HUDEP-2 (cell line): ENCODE measurements around the gene FCN2.

Experiments used
- DNase-seq, 76 experiments: peaks; one replicate each; lab custom pipeline; 2025; ENCODE audit not compliant: unreplicated experiment in 76 of 76; lab: John Stamatoyannopoulos, UW

The FCN2 gene

DNA sequence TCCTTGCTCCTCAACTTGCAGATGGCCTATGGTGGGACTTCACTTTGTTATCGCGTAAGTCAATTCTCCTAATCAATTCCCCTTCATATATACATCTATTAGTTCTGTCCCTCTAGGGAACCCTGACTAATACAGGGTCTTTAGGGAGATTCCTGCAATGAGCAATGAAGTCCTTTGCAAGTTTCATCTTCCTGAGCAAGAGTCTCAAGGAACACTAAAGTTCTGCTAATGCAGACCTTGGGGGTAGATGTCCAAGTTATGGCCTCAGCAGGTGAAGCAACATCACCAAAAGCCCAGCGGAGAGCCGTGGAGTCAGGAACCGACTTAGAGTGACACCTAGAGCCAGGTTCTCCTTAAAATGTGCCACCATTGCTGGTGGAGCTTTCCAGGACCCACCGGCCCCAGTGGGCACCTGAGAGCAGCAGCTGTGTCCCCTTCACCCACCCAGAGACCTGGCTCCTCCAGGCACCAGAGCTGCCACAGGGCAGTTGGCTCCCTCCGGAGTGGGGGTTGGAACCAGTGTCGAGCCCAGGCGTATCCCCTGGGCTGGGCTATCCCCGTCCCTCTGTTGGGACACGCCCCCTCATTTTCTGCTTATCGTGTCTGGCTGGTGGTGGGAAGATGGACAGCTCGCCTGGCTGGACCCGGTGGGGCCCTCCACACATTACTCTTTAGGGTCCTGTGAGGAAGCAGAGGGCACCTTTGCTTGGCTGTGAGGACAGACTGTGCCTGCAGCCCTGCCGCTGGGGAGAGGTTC lies 48.0 kb downstream of the FCN2 start:
- no peak for DNase-seq

DNA sequence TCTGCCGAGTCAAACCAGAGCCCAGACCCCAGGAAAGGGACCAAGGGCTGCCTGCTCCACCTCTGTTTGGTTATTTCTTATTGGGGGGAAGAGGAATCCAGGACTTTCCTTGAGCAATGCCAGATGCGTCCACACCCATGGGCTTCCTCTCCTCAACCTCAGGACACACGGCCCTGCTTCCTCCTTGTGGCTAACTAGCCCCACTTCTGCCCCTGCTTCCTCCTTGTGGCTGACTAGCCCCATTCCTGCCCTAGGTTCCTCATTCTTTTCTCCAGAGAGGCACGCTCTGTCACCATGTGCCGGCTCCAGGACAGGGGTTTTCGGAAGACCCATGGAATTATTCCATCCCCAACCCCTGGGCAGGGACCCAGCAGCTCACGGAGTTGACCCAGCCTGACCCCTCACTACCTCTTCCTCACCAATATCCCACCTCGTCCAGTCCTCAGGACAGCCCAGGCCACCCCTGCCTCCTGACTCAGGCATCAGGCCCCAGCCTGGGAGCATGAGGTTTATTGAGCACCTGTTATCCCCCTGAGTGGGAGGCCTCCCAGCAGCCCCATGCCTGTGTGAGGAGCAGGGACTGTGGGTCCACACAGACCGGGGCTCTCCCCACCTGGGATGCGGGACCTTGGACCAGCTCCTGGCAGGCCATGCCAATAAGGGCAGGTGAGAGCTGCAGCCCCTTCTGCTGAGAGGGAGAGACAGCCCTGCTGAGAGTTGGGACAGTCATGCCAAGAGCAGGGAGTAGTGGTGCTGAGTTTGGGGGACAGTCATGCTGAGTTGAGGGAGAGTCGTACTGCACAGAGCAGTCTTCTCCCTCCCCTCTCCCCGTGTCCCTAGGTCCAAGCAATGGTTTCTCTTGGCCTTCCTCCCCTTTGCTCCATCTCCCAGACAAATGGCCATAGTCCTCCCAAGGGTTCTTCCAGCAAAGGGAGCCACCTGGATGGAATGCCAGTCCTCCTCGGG lies 48.9 kb downstream of the FCN2 start:
- DNase-seq = no peak

DNA sequence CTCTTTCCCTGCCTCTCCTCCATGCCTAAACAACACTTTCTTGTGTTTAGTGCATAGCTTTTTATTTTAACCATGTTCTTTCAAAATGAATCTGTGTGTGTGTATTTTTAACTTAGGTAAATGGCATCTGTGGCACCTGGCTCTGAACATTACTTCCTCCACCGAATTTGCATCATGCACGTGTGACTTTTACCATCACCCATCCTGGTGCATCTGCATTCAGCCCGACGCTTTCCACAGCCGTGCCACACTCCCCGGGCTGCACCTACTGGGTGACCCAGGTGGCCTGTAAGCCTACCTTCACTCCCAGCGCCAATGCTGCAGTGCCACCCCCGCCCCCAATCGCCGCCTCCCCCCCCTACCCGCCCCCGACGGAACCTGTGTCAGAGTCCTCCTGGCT lies 49.8 kb downstream of the FCN2 start:
- DNase-seq = no peak

DNA sequence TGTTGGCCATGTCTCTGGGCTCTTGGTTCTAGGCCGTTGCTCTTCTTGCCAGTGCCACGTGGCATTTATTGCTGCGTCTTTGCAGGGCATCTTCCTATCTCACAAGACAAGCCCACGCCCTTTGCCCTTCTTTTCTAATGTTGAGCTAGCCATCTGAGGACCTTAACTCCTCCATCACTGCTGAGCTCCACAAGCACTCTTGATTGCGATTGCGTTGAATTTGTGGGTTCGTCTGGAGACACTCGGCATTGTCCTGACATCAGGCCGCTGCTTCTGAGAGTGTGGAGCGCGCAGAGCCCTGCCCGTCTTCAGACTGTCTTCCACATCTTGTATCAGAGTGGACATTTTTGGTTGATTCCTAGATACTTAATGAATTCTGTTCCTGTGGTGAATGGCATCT lies 51.6 kb downstream of the FCN2 start:
- DNase-seq = no peak

DNA sequence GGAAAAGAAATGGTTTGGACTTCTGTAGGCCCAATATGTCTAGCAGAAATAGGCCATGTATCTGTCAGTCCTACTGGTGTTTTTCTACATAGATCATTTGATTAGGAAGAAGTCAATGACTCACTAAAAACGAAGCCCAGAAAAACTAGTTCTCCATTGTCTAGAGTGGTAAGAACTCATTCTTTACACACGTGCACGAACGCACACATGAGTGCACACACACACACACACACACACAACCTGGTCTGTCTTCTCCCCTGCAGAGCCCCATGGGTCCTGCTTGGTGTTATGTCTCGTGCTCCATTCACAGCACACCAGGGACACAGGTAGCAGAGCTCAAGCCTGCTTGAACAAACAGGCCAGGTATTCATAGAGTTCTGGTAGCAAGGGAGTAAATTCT lies 52.0 kb downstream of the FCN2 start:
- no peak for DNase-seq

DNA sequence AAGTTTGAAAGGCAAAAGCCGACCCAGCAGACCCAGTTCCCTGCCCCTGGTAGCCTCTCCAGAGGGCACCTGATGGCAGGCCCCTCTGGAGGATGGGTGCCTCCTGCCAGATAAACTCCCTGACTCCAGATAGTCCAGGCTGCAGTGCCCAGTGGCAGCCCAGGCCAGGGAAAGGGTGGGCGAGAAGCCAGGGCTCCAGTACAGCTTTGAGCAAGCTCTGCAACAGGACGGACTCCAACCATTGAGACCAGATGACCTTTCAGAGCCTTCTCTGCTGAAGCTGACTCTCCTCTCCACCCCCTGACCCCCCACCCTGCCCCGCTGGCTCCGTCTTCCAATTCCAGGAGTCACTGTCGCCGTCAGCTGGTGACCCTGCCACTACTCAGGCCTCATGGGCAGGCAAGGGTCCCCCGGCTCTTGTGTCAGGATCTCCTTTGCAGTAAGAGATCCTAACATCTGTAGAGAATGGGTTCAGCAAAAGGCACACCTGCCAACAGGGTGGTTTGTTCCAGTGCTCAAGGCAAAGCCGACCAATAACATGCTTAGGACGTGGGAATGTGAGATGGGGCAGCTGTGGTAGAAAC lies 52.6 kb downstream of the FCN2 start:
- no peak for DNase-seq

DNA sequence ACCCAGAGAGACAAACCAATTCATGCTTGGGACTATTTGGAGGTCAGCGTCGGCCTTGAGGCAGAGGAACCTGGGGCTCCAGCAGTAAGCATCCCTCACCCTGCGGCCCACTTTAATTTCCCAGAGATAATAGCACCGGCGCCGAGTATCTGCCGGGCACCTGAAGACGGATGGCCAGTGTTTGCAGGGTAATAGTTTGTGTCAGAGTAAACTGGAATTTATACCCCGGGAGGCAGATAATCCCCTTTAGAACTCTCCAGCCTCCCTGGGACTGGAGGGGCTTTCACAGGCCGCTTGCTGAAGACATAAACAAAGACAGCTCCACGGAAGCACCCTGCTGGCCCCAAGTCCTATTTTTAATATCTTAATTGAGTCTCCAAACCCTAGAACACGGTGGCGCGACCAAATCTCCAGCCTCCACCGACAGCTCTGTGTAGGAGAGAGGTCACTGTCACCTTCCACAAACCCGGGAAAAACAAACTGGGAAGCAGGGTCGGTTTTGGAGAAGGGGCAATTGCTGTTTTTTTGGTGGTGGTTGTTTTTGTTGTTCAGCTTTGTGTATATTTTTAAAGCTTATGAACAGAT lies 54.5 kb downstream of the FCN2 start:
- no peak for DNase-seq

DNA sequence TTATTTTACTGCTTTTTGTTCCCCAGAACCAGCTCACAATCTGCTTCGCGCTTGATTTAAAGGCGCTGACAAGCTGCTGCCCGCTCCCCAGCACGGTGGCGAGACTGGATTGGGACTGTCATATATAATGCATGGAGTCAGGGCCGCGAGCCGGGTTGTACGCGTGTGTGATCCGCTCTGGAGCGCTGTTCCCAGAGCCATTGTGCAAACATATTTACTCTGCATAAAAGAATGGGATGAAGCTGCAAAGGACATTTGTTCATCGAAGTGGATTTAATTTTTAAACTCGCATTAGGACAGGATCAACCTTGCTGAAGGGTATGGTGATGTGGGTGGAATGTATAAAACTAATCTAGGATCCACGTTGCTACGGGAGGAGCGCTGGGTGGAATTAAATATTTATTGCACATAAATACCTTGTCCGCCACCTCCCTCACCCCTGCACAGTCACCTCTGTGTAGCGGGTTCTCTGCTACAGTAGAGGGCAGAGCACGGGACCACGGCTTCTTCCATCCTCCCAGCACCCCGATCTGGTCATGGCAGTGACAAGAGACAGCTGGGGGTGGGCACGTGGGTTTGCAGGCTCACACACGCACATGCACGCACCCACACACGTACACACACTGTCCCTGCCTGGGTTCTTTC lies 55.2 kb downstream of the FCN2 start:
- no peak for DNase-seq

DNA sequence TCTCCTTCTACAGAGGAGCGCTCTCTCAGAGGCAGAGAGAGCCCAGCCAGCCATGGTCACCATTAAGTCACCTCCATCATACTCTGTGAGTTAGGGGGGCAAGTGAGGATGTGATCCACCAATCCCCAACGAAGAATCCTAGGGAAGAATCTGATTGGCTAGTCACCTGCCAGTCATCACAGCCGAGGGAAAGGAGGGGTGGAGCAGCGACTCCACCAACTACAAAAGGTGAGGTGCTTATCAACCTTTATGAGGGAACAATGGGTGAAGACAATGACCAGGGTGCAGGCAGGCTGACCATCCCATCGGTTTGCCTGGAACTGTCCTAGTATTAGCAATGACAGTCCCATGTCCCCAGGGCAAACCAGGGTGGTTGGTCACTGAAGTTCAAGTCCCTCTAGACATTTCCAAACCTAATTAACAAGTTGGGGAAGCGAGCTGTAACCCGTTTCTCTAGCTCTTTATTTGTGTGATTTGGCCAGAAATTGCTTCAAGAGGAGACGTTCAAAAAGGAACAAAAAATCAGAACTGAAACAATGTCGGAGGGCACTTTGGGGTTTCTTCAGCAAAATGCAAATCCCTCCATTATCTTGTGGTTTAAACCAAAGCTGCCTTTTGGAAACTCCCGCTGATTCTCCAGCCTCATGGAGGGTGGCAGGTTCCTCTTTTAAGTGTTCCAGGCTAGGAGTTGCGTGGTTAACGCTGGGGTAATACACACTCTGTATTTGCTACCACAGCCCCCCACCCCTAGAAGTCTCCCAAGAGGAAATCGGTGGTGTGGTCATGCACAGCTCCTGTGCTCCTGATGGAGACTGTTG lies 55.9 kb downstream of the FCN2 start:
- no peak for DNase-seq
